ENCODE results near the gene FBXO42. TPM values are rescaled to one million over a fixed set of nuclear protein-coding genes. Genes with fewer than 3 reads are reported as not detected.
"Not testable (repeated sequence)": the region's sequence is repeated elsewhere in the genome, so short reads cannot be mapped to it uniquely, and the experiment has no call there.

Gene FBXO42
- total RNA-seq, 6 donors from 2014 or later, result 20.8 to 41.9 (median 24.0) TPM

- peak; percentile 55 to 56 for ATAC-seq (ENCODE audit: low FRiP score in 2 of 2)
These were observed 103.4 kb downstream of the FBXO42 start for GRCh38 chr1:16248603-16249516.

DNA sequence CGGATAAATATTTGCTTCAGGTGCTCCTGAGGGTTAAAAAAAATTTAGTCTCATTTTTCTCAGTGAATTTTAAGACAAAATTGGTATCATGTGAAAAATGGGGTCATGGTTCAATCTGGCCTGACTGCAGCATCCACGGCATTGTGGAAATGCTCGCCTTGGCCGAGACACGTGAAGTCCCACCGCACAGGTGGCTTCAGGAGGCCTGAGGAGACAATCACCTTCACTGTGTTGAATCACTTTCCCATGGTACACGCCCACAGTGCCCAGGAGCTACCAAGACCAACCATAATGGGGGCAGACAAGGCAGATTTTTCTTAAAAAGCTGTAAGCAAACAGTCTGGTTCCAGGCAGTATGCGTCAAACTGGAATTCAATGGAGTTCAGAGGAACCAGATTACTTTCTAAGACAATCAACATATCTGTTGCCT is 104.3 kb downstream of the FBXO42 start:
- peaks cover 31 to 44% (median 35%) of the 10 kb centered on the region in 4 donors for H3K4me1 ChIP-seq
- no peaks in the 10 kb centered on the region for H3K9me3 ChIP-seq
- ATAC-seq (ENCODE audit: low FRiP score in 2 of 2) (no peak), DNase-seq (no peak)
- no peaks in the 10 kb centered on the region for H3K27me3 ChIP-seq
- H3K27ac ChIP-seq, result peak overlapping the region in 3 of 4 donors; percentile 68 to 80 (median 74)
- H3K4me3 ChIP-seq, result no peak overlapping the region
- 87 to 92% methylated on average over 8 of the region's 8 CpGs for WGBS, 2 donors
- TF ChIP-seq EP300 (IDR thresholded peaks at IDR 0.05), result no peak
- H3K36me3 ChIP-seq, result peaks cover 3 to 35% (median 23%) of the 10 kb centered on the region in 4 donors

More at GRCh38 chr1:16248603-16249516, 103.4 kb downstream of the FBXO42 start:
- Histone ChIP-seq H3K9me3 (no peaks in the 10 kb centered on the region), H3K27me3 (no peaks in the 10 kb centered on the region), H3K27ac (peak overlapping the region; percentile 52 to 80 (median 71)), H3K4me3 (no peak overlapping the region), H3K4me1 (peaks cover 31 to 43% (median 34%) of the 10 kb centered on the region in 4 donors), H3K36me3 (peaks cover 3 to 41% (median 28%) of the 10 kb centered on the region in 4 donors)
- TF ChIP-seq POLR2AphosphoS5 (IDR thresholded peaks at IDR 0.05), result peak in 1 of 2 donors; percentile 61
- TF ChIP-seq, protein P1, sequence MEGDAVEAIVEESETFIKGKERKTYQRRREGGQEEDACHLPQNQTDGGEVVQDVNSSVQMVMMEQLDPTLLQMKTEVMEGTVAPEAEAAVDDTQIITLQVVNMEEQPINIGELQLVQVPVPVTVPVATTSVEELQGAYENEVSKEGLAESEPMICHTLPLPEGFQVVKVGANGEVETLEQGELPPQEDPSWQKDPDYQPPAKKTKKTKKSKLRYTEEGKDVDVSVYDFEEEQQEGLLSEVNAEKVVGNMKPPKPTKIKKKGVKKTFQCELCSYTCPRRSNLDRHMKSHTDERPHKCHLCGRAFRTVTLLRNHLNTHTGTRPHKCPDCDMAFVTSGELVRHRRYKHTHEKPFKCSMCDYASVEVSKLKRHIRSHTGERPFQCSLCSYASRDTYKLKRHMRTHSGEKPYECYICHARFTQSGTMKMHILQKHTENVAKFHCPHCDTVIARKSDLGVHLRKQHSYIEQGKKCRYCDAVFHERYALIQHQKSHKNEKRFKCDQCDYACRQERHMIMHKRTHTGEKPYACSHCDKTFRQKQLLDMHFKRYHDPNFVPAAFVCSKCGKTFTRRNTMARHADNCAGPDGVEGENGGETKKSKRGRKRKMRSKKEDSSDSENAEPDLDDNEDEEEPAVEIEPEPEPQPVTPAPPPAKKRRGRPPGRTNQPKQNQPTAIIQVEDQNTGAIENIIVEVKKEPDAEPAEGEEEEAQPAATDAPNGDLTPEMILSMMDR (IDR thresholded peaks at IDR 0.05), result peak in 1 of 6 experiments; percentile 8
- TF ChIP-seq EP300 (IDR thresholded peaks at IDR 0.05), result no peak
- WGBS, 2 donors, result 19 to 20% methylated on average over 7 of the region's 7 CpGs
- DNase-seq, result peak in 1 of 2 donors; percentile 87

DNA sequence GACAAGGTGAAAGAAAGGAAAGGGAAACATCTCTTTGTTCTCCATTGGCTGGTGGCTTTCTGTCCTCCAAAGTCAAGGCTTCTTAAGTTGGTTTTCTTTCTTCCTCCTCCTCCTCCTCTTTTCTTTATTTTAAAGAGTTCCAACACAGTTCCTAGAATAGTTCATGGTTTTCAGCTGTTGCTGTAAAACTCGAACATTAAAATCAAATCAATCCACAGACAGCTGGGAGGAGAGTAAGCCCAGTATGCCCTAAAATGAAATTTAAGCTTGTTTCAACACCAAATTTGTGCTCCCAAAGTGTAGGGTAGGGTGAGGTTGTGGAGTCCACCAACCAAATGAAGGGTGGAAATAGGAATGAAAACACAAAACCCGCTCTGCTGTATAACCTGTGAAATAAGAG is 104.8 kb downstream of the FBXO42 start:
- DNase-seq (no peak), ATAC-seq (ENCODE audit: low FRiP score in 2 of 2) (no peak)
- Histone ChIP-seq H3K27me3 (no peaks in the 10 kb centered on the region), H3K27ac (peak overlapping the region in 3 of 4 donors; percentile 68 to 80 (median 74)), H3K9me3 (no peaks in the 10 kb centered on the region), H3K4me1 (peaks cover 31 to 44% (median 35%) of the 10 kb centered on the region in 4 donors), H3K4me3 (no peak overlapping the region), H3K36me3 (peaks cover 3 to 29% (median 20%) of the 10 kb centered on the region in 4 donors)
- WGBS, 2 donors, result 62 to 65% methylated on average over 2 of the region's 2 CpGs
- TF ChIP-seq EP300 (IDR thresholded peaks at IDR 0.05), result no peak
- TF ChIP-seq POLR2AphosphoS5 (IDR thresholded peaks at IDR 0.05), result no peak
- TF ChIP-seq, protein P1 (IDR thresholded peaks at IDR 0.05), result no peak
- no peak for TF ChIP-seq POLR2A (IDR thresholded peaks at IDR 0.05)

- Histone ChIP-seq H3K27me3 (no peaks in the 10 kb centered on the region), H3K27ac (peak overlapping the region in 3 of 4 donors; percentile 68 to 80 (median 74)), H3K36me3 (peaks cover 0 to 24% (median 15%) of the 10 kb centered on the region in 4 donors), H3K4me3 (no peak overlapping the region), H3K9me3 (no peaks in the 10 kb centered on the region), H3K4me1 (peaks cover 31 to 44% (median 35%) of the 10 kb centered on the region in 4 donors)
- TF ChIP-seq POLR2A (IDR thresholded peaks at IDR 0.05), result no peak
- TF ChIP-seq, protein P1 (IDR thresholded peaks at IDR 0.05), result no peak
- no peak for TF ChIP-seq EP300 (IDR thresholded peaks at IDR 0.05)
- TF ChIP-seq POLR2AphosphoS5 (IDR thresholded peaks at IDR 0.05), result no peak
- ATAC-seq (ENCODE audit: low FRiP score in 2 of 2), result no peak
- 88 to 94% methylated on average over 5 of the region's 5 CpGs for WGBS, 2 donors
- no peak for DNase-seq
These were observed 105.3 kb downstream of the FBXO42 start for GRCh38 chr1:16246961-16247360.

DNA sequence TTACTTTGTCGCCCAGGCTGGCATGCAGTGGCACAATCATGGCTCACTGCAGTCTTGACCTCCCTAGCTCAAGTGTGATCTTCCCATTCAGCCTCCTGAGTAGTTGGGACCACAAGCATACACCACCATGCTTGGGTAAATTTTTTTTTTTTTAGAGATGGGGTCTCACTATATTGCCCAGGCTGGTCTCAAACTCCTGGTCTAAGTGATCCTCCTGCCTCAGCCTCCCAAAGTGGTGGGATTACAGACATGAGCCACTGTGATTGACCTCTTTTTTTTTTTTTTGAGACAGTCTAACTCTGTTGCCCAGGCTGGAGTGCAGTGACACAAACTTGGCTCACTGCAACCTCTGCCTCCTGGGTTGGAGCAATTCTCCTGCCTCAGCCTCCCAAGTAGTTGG is 106.0 kb downstream of the FBXO42 start:
- H3K4me3 ChIP-seq; DNase-seq; H3K27ac ChIP-seq; ATAC-seq (ENCODE audit: low FRiP score in 2 of 2); H3K27me3 ChIP-seq; H3K9me3 ChIP-seq: not testable (repeated sequence)
- Histone ChIP-seq H3K36me3 (peaks cover 0 to 17% (median 8%) of the 10 kb centered on the region in 4 donors), H3K4me1 (peaks cover 31 to 44% (median 35%) of the 10 kb centered on the region in 4 donors)
- 96 to 100% methylated on average over 1 of the region's 1 CpG for WGBS, 2 donors

Measured in upper lobe of left lung (tissue), 6 donors.